Measurements from ENCODE around the gene DLX3.

The DLX3 gene

GRCh38 chr17:49949634-49950033 lies 45.4 kb downstream of the DLX3 start:
- no peaks in the 10 kb centered on the region for H3K79me1 ChIP-seq (ENCODE audit: low read length)
- no peaks in the 10 kb centered on the region for H3K36me3 ChIP-seq (ENCODE audit: control insufficient read depth, insufficient read depth, low read length)
- no CpG with 5 or more reads among the region's 2 CpGs for WGBS (ENCODE audit: extremely low coverage, insufficient coverage, low lambda C conversion rate)
- no peak overlapping the region for H3K4me2 ChIP-seq (ENCODE audit: low read length)
- H2BK15ac ChIP-seq (replicated peaks; ENCODE audit: low read depth): no peak overlapping the region
- no peak overlapping the region for H4K5ac ChIP-seq (ENCODE audit: low read length)
- no peak overlapping the region for H3K27ac ChIP-seq (ENCODE audit: low read depth, low read length)
- no peak overlapping the region for H3K23ac ChIP-seq (ENCODE audit: low read length)
- no peak overlapping the region for H3K4me3 ChIP-seq (ENCODE audit: low read length)
- no peak for DNase-seq
- no peak overlapping the region for H2AK5ac ChIP-seq (ENCODE audit: low read length)
- no peaks in the 10 kb centered on the region for H3K4me1 ChIP-seq (ENCODE audit: control insufficient read depth, low read depth, low read length)
- no peak overlapping the region for H4K8ac ChIP-seq (ENCODE audit: low read depth, low read length)
- H2BK120ac ChIP-seq (ENCODE audit: low read depth, low read length): no peak overlapping the region
- H3K18ac ChIP-seq (ENCODE audit: low read length): no peak overlapping the region
- no peaks in the 10 kb centered on the region for H3K27me3 ChIP-seq (ENCODE audit: insufficient read depth, low read length, poor library complexity)
- H3K4ac ChIP-seq (ENCODE audit: low read depth, low read length): no peak overlapping the region
- H3K9ac ChIP-seq (ENCODE audit: low read length): no peak overlapping the region
- H3K56ac ChIP-seq (ENCODE audit: low read length): no peak overlapping the region
- no peak overlapping the region for H2BK5ac ChIP-seq (ENCODE audit: low read length)
- H3K79me2 ChIP-seq (ENCODE audit: control insufficient read depth, insufficient read depth, low read length): no peaks in the 10 kb centered on the region

- no peak overlapping the region for H2AK5ac ChIP-seq (ENCODE audit: low read length)
- no peak overlapping the region for H3K56ac ChIP-seq (ENCODE audit: low read length)
- H2BK120ac ChIP-seq (ENCODE audit: low read depth, low read length): no peak overlapping the region
- no peak overlapping the region for H4K8ac ChIP-seq (ENCODE audit: low read depth, low read length)
- H4K5ac ChIP-seq (ENCODE audit: low read length): no peak overlapping the region
- H3K27me3 ChIP-seq (ENCODE audit: insufficient read depth, low read length, poor library complexity): no peaks in the 10 kb centered on the region
- no peaks in the 10 kb centered on the region for H3K36me3 ChIP-seq (ENCODE audit: control insufficient read depth, insufficient read depth, low read length)
- no peak overlapping the region for H3K9ac ChIP-seq (ENCODE audit: low read length)
- no peak overlapping the region for H3K23ac ChIP-seq (ENCODE audit: low read length)
- H2BK15ac ChIP-seq (replicated peaks; ENCODE audit: low read depth): no peak overlapping the region
- no CpG with 5 or more reads among the region's 11 CpGs for WGBS (ENCODE audit: extremely low coverage, insufficient coverage, low lambda C conversion rate)
- H2BK5ac ChIP-seq (ENCODE audit: low read length): no peak overlapping the region
- no peak overlapping the region for H3K4me3 ChIP-seq (ENCODE audit: low read length)
- no peaks in the 10 kb centered on the region for H3K79me1 ChIP-seq (ENCODE audit: low read length)
- H3K4me2 ChIP-seq (ENCODE audit: low read length): no peak overlapping the region
- no peak overlapping the region for H3K18ac ChIP-seq (ENCODE audit: low read length)
- peaks cover 2% of the 10 kb centered on the region for H3K4me1 ChIP-seq (ENCODE audit: control insufficient read depth, low read depth, low read length)
- H3K27ac ChIP-seq (ENCODE audit: low read depth, low read length): no peak overlapping the region
- no peaks in the 10 kb centered on the region for H3K79me2 ChIP-seq (ENCODE audit: control insufficient read depth, insufficient read depth, low read length)
- H3K4ac ChIP-seq (ENCODE audit: low read depth, low read length): no peak overlapping the region
- DNase-seq: no peak
Observed at GRCh38 chr17:49946964-49947584, 48.0 kb downstream of the DLX3 start.

- no peak overlapping the region for H4K5ac ChIP-seq (ENCODE audit: low read length)
- H3K4me2 ChIP-seq (ENCODE audit: low read length): no peak overlapping the region
- DNase-seq: no peak
- H3K4me1 ChIP-seq (ENCODE audit: control insufficient read depth, low read depth, low read length): peaks cover 2% of the 10 kb centered on the region
- no peaks in the 10 kb centered on the region for H3K79me1 ChIP-seq (ENCODE audit: low read length)
- no peaks in the 10 kb centered on the region for H3K27me3 ChIP-seq (ENCODE audit: insufficient read depth, low read length, poor library complexity)
- H3K4me3 ChIP-seq (ENCODE audit: low read length): no peak overlapping the region
- H4K8ac ChIP-seq (ENCODE audit: low read depth, low read length): no peak overlapping the region
- WGBS (ENCODE audit: extremely low coverage, insufficient coverage, low lambda C conversion rate): no CpG with 5 or more reads among the region's 8 CpGs
- no peak overlapping the region for H3K4ac ChIP-seq (ENCODE audit: low read depth, low read length)
- no peak overlapping the region for H2BK15ac ChIP-seq (replicated peaks; ENCODE audit: low read depth)
- H2AK5ac ChIP-seq (ENCODE audit: low read length): no peak overlapping the region
- H3K23ac ChIP-seq (ENCODE audit: low read length): no peak overlapping the region
- H2BK5ac ChIP-seq (ENCODE audit: low read length): no peak overlapping the region
- H3K27ac ChIP-seq (ENCODE audit: low read depth, low read length): no peak overlapping the region
- no peak overlapping the region for H3K56ac ChIP-seq (ENCODE audit: low read length)
- H3K36me3 ChIP-seq (ENCODE audit: control insufficient read depth, insufficient read depth, low read length): no peaks in the 10 kb centered on the region
- H3K18ac ChIP-seq (ENCODE audit: low read length): no peak overlapping the region
- no peaks in the 10 kb centered on the region for H3K79me2 ChIP-seq (ENCODE audit: control insufficient read depth, insufficient read depth, low read length)
- H3K9ac ChIP-seq (ENCODE audit: low read length): no peak overlapping the region
- no peak overlapping the region for H2BK120ac ChIP-seq (ENCODE audit: low read depth, low read length)
Observed at GRCh38 chr17:49946208-49946607, 48.8 kb downstream of the DLX3 start.

GRCh38 chr17:49944273-49944870 lies 50.7 kb downstream of the DLX3 start:
- Histone ChIP-seq H4K8ac (ENCODE audit: low read depth, low read length) (no peak overlapping the region), H3K18ac (ENCODE audit: low read length) (no peak overlapping the region), H2BK5ac (ENCODE audit: low read length) (no peak overlapping the region), H3K4me1 (ENCODE audit: control insufficient read depth, low read depth, low read length) (peaks cover 2% of the 10 kb centered on the region), H3K4ac (ENCODE audit: low read depth, low read length) (no peak overlapping the region), H3K79me2 (ENCODE audit: control insufficient read depth, insufficient read depth, low read length) (no peaks in the 10 kb centered on the region), H3K9ac (ENCODE audit: low read length) (no peak overlapping the region), H2BK15ac (replicated peaks; ENCODE audit: low read depth) (no peak overlapping the region), H3K4me2 (ENCODE audit: low read length) (no peak overlapping the region), H3K27me3 (ENCODE audit: insufficient read depth, low read length, poor library complexity) (no peaks in the 10 kb centered on the region), H3K4me3 (ENCODE audit: low read length) (no peak overlapping the region), H3K23ac (ENCODE audit: low read length) (no peak overlapping the region), H3K36me3 (ENCODE audit: control insufficient read depth, insufficient read depth, low read length) (no peaks in the 10 kb centered on the region), H4K5ac (ENCODE audit: low read length) (no peak overlapping the region), H3K27ac (ENCODE audit: low read depth, low read length) (no peak overlapping the region), H3K79me1 (ENCODE audit: low read length) (no peaks in the 10 kb centered on the region), H2BK120ac (ENCODE audit: low read depth, low read length) (no peak overlapping the region), H2AK5ac (ENCODE audit: low read length) (no peak overlapping the region), H3K56ac (ENCODE audit: low read length) (peak overlapping the region; percentile 62)
- peak; percentile 34 for DNase-seq
- WGBS (ENCODE audit: extremely low coverage, insufficient coverage, low lambda C conversion rate): no CpG with 5 or more reads among the region's 26 CpGs

- no peak overlapping the region for H2BK120ac ChIP-seq (ENCODE audit: low read depth, low read length)
- H3K9ac ChIP-seq (ENCODE audit: low read length): no peak overlapping the region
- no peak overlapping the region for H3K4me2 ChIP-seq (ENCODE audit: low read length)
- no peak overlapping the region for H4K5ac ChIP-seq (ENCODE audit: low read length)
- H3K79me2 ChIP-seq (ENCODE audit: control insufficient read depth, insufficient read depth, low read length): no peaks in the 10 kb centered on the region
- H3K56ac ChIP-seq (ENCODE audit: low read length): no peak overlapping the region
- no CpG with 5 or more reads among the region's 5 CpGs for WGBS (ENCODE audit: extremely low coverage, insufficient coverage, low lambda C conversion rate)
- H3K23ac ChIP-seq (ENCODE audit: low read length): no peak overlapping the region
- H3K36me3 ChIP-seq (ENCODE audit: control insufficient read depth, insufficient read depth, low read length): no peaks in the 10 kb centered on the region
- H3K4me3 ChIP-seq (ENCODE audit: low read length): no peak overlapping the region
- H3K27ac ChIP-seq (ENCODE audit: low read depth, low read length): no peak overlapping the region
- no peak for DNase-seq
- no peak overlapping the region for H3K18ac ChIP-seq (ENCODE audit: low read length)
- H2AK5ac ChIP-seq (ENCODE audit: low read length): no peak overlapping the region
- H4K8ac ChIP-seq (ENCODE audit: low read depth, low read length): no peak overlapping the region
- H3K79me1 ChIP-seq (ENCODE audit: low read length): no peaks in the 10 kb centered on the region
- no peak overlapping the region for H3K4ac ChIP-seq (ENCODE audit: low read depth, low read length)
- peaks cover 2% of the 10 kb centered on the region for H3K4me1 ChIP-seq (ENCODE audit: control insufficient read depth, low read depth, low read length)
- no peak overlapping the region for H2BK5ac ChIP-seq (ENCODE audit: low read length)
- no peak overlapping the region for H2BK15ac ChIP-seq (replicated peaks; ENCODE audit: low read depth)
- no peaks in the 10 kb centered on the region for H3K27me3 ChIP-seq (ENCODE audit: insufficient read depth, low read length, poor library complexity)
Observed at GRCh38 chr17:49942947-49943346, 52.1 kb downstream of the DLX3 start.

- H3K79me2 ChIP-seq (ENCODE audit: control insufficient read depth, insufficient read depth, low read length): no peaks in the 10 kb centered on the region
- H4K5ac ChIP-seq (ENCODE audit: low read length): no peak overlapping the region
- DNase-seq: no peak
- no peak overlapping the region for H3K9ac ChIP-seq (ENCODE audit: low read length)
- H3K4me1 ChIP-seq (ENCODE audit: control insufficient read depth, low read depth, low read length): peaks cover 2% of the 10 kb centered on the region
- no peak overlapping the region for H2AK5ac ChIP-seq (ENCODE audit: low read length)
- H2BK15ac ChIP-seq (replicated peaks; ENCODE audit: low read depth): no peak overlapping the region
- no CpG with 5 or more reads among the region's 10 CpGs for WGBS (ENCODE audit: extremely low coverage, insufficient coverage, low lambda C conversion rate)
- no peak overlapping the region for H3K56ac ChIP-seq (ENCODE audit: low read length)
- no peaks in the 10 kb centered on the region for H3K36me3 ChIP-seq (ENCODE audit: control insufficient read depth, insufficient read depth, low read length)
- no peak overlapping the region for H3K4ac ChIP-seq (ENCODE audit: low read depth, low read length)
- H3K79me1 ChIP-seq (ENCODE audit: low read length): no peaks in the 10 kb centered on the region
- no peak overlapping the region for H3K27ac ChIP-seq (ENCODE audit: low read depth, low read length)
- no peaks in the 10 kb centered on the region for H3K27me3 ChIP-seq (ENCODE audit: insufficient read depth, low read length, poor library complexity)
- no peak overlapping the region for H3K4me3 ChIP-seq (ENCODE audit: low read length)
- no peak overlapping the region for H3K4me2 ChIP-seq (ENCODE audit: low read length)
- no peak overlapping the region for H2BK5ac ChIP-seq (ENCODE audit: low read length)
- H2BK120ac ChIP-seq (ENCODE audit: low read depth, low read length): no peak overlapping the region
- no peak overlapping the region for H3K18ac ChIP-seq (ENCODE audit: low read length)
- H3K23ac ChIP-seq (ENCODE audit: low read length): no peak overlapping the region
- H4K8ac ChIP-seq (ENCODE audit: low read depth, low read length): no peak overlapping the region
Observed at GRCh38 chr17:49941427-49941826, 53.6 kb downstream of the DLX3 start.

All from mesendoderm (in vitro differentiated cells).